ENCODE measurements around the gene FBLN7.

DNA sequence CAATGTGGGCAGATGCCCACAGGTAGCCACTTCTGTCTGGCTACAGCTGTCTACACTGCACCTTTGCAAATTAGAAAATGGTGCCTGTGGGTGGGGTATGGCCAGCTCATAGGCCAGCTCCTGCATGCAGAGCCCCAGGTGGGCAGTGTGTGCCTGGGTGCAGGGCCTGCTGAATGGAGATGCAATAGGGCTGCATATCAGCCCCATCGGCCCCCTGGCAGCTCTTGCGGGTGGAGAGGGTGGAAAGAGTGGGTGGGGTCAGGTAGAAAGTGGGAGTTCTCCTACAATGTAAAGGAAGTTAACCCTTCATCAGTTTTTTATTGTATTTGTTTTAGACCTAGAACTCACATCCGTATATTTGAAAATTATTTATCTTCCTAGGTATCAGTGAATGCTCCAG is 37.1 kb downstream of the FBLN7 start:
- TF ChIP-seq, protein P1, sequence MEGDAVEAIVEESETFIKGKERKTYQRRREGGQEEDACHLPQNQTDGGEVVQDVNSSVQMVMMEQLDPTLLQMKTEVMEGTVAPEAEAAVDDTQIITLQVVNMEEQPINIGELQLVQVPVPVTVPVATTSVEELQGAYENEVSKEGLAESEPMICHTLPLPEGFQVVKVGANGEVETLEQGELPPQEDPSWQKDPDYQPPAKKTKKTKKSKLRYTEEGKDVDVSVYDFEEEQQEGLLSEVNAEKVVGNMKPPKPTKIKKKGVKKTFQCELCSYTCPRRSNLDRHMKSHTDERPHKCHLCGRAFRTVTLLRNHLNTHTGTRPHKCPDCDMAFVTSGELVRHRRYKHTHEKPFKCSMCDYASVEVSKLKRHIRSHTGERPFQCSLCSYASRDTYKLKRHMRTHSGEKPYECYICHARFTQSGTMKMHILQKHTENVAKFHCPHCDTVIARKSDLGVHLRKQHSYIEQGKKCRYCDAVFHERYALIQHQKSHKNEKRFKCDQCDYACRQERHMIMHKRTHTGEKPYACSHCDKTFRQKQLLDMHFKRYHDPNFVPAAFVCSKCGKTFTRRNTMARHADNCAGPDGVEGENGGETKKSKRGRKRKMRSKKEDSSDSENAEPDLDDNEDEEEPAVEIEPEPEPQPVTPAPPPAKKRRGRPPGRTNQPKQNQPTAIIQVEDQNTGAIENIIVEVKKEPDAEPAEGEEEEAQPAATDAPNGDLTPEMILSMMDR (IDR thresholded peaks at IDR 0.05; ENCODE audit: insufficient read depth, low read depth, low read length) = no peak
- no peak for TF ChIP-seq EZH2 (IDR thresholded peaks at IDR 0.05; ENCODE audit: insufficient read depth, low read length)

All from astrocyte (in vitro differentiated cells and primary cell).